HG02571 (cell line): ENCODE measurements around the gene GOLGA6L4.
"Not testable (repeated sequence)": the region's sequence is repeated elsewhere in the genome, so short reads cannot be mapped to it uniquely, and the experiment has no call there.

ENCODE experiments used
- ATAC-seq: cut with Tn5 transposase; IDR thresholded peaks from one replicate; pipeline ENCODE4 v1.9.1; 2021; ENCODE audit warnings: mild to moderate bottlenecking, moderate library complexity; ENCODE audit not compliant: unreplicated experiment

GOLGA6L4 gene, protein sequence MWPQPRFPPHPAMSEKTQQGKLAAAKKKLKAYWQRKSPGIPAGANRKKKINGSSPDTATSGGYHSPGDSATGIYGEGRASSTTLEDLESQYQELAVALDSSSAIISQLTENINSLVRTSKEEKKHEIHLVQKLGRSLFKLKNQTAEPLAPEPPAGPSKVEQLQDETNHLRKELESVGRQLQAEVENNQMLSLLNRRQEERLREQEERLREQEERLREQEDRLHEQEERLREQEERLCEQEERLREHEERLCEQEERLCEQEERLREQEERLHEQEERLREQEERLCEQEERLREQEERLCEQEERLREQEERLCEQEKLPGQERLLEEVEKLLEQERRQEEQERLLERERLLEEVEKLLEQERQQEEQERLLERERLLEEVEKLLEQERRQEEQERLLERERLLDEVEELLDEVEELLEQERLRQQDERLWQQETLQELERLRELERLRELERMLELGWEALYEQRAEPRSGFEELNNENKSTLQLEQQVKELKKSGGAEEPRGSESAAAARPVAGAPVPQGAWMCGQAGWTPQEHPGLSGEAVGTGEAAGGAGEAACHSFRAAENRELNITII

DNA sequence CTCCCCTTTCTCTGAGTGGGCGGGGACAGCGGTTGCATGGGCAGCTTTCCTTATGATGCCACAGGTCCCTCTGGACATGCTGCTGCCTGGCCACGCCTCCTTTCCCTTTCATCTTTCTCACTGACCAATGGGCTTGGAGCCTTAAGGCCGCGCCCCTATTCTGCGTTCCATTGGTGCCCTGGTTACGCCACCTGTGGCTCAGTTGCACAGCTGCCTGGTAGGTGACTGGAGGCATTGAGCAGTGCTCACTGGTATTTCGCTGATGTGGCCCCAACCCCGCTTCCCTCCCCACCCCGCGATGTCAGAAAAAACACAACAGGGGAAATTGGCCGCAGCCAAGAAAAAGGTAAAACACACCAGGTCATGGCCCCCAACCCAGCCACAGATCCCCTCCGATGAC lies at the start of gene GOLGA6L4:
Gene GOLGA6L4 (plus strand): TSS at position 201 of the 400 bp plus-strand sequence. CDS start 62 bp downstream, at position 263.
- not testable (repeated sequence) for ATAC-seq

GRCh38 chr15:84192982-84193381 lies 42.6 kb upstream of the GOLGA6L4 start:
- ATAC-seq, result not testable (repeated sequence)

DNA sequence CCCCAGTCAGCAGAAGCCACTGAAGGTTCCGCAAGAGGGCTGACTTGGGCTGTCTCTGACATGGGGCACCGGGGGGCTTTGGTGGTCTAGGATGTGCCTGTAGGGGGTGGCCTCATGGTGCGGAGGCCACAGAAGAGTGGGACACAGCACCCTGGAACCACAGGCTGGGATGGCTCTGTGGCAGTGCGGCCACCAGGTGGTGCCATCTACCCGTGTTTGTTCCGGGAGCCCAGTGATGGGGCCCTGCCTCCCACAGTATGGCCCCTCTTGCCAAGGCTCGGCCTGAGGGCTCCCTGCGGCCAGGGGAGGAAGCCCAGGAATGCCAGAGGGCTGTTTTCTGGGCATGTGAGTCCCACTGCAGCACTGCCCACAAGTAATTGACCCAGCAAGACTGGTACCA lies 40.0 kb upstream of the GOLGA6L4 start:
- not testable (repeated sequence) for ATAC-seq

DNA sequence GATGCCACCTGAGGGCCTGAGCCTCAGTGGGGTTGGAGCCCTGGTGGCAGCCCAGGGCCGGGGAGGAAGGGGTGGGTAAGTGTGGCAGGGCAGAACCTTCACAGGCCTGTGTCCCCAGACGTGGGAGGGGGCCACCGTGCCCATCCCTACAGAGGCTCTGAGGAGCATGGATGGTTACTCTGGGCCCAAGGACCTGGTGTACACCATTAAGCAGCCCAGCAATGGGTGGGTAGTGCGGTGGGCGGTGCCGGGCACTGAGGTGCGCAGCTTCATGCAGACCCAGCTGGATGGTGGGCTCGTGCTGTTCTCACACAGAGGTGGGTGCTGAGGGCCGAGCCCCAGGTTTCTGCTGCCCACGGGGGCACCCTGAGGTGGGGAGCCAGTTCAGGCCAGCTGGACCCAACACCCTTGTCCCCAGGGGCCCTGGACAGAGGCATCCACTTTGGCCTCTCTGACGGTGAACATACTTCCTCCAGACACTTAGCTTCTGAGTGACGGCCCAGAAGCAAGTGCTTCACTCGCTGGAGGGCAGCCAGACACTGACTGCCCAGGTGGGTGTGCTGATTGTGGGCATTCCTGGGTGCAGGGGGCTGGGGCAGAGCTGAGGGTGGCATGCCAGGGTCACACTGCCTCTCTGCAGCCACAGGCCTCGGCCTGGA lies 38.9 kb upstream of the GOLGA6L4 start:
- not testable (repeated sequence) for ATAC-seq

DNA sequence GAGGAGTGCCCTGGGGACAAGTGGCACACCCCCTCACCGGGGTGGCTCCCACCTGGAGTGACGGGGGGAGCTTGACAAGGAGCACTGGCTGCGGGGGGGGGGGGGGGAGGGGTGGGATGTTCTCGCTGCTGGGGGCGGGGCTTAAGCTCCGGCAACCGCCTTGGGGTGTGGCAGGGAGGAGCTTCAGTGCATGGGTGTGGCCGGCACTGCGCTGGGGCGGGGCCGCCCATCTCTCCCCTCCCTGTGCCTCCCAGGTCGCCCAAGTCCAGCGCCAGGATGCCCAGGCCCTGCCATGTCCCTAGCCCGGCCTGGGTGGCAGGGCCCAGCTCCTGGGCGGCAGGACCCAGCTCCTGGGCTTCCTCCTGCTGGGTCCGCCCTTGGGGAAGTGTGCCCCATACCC lies 35.7 kb upstream of the GOLGA6L4 start:
- not testable (repeated sequence) for ATAC-seq

DNA sequence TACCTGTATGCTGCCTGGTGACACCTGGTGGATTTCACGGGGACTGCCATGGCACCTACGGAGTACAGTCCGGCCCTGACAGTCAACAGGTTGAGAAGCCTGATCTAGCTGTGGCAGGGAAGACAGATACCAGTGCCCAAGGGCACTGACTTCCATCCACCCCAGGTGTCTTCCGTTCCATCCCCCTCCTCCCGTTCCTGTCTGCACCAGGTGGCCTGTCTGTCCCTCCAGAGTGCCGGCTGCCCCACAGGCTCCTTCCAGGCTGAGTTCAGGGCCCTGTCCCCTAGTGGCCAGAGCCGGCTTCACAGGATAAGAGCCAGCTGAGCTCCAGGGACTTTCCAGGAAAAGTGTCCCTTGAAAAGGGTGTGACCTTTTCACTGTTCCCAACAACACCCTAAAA lies 10.9 kb downstream of the GOLGA6L4 start:
- ATAC-seq, result not testable (repeated sequence)
